Left lobe of liver (tissue), 2 donors: ENCODE results near the gene EMID1. TPM values are rescaled to one million over a fixed set of nuclear protein-coding genes. Genes with fewer than 3 reads are reported as not detected.

Experiments used
- ATAC-seq: fragments of 200-7000 bp; cut with Tn5 transposase; one replicate; pipeline ENCODE4 v1.9.1; 2020; ENCODE audit warnings: mild to moderate bottlenecking, moderate library complexity
- DNase-seq: peaks from one replicate; pipeline ENCODE4 v3.0.0-alpha.2; 2020; ENCODE audit warnings: low spot score
- total RNA-seq: library from RNA; stranded (reverse); gene quantifications from one replicate; pipeline ENCODE4 v1.2.1, GENCODE V29; 2021
- donor health status: DM: no; HTN: no; CAD: no; lungs with moderate emphysema.
- donor health status: DM: no; HTN: yes; CAD: no.

Gene EMID1
- total RNA-seq, 1 donor from 2014 or later, result 1.3 TPM

- ATAC-seq, result peak; percentile 66
- DNase-seq, result no peak
Measured at GRCh38 chr22:29275819-29276565, 70.3 kb downstream of the EMID1 start.

DNA sequence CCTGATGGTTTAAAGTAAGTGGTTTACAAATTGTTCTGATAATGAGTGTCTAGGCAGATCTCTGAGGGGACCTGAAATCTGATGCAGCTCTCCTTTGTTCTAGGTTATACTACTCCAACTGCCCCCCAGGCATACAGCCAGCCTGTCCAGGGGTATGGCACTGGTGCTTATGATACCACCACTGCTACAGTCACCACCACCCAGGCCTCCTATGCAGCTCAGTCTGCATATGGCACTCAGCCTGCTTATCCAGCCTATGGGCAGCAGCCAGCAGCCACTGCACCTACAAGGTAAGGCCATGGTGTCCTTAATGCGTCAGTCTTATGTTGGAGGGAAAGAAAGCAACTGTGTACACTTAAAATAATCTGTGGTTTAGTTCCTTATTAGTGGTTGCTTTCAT is 72.2 kb downstream of the EMID1 start:
- DNase-seq (peak; percentile 31), ATAC-seq (no peak)

GRCh38 chr22:29284196-29284595 is 78.5 kb downstream of the EMID1 start:
- DNase-seq (no peak), ATAC-seq (no peak)

DNA sequence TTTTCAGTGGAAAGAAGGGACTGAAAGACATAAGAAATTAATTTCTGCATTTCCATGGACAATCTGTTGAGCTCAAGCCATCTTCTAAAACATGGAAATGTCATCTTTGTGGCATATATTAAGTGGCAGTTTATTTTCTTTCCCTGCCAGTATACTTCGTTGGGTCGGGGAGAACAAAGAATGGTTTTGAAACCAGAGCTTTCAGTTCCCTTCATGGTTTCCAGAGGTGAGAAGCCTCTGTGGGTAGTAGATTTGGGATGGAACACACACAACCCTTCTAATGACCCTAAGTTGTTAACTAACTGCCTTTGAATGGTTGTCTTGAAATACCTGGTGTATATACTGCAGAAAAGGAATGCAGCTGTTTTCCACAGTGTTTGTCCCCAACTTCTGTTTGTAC is 83.1 kb downstream of the EMID1 start:
- DNase-seq (no peak), ATAC-seq (no peak)

DNA sequence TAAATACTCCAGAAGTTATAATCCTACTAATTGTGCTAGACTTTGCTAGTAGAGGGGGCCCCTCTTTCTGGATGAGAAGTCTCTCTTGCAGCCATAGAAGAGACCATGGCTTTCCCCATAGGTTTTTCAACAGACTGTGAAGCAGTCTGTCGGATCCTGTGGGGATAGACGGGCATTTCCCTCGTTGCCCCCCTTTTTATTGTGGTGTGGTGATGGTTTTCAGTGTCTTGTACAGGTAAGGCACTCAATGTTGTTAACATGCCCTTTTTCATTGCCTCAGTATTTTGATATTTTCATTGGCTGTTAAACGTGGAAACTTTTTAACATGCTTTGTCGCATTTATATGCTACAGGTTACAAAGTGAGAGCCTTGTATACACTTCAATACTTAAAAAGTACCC is 84.4 kb downstream of the EMID1 start:
- ATAC-seq, result no peak
- no peak for DNase-seq

DNA sequence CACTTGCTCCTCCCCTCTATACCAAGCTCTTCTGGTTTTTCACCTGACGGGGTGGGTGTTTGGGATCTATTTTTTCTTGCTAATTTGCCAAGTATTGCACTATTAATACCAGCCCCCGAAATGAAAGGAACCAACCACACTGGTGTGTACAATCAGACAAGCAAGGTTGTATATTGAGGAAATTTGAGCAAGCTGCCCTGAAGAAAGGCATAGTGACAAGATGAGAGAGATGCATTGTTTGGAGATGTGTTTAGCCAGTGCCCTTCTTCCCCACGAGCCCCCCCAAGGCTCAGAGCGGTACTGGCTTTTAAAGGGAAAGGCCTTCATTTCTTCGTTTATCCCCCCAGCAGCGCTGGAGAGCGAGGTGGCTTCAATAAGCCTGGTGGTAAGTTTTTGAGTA is 85.5 kb downstream of the EMID1 start:
- DNase-seq (no peak), ATAC-seq (no peak)

- ATAC-seq, result no peak
- no peak for DNase-seq
Measured at GRCh38 chr22:29292379-29292778, 86.7 kb downstream of the EMID1 start.

GRCh38 chr22:29298641-29299040 is 92.9 kb downstream of the EMID1 start:
- no peak for DNase-seq
- ATAC-seq, result no peak

- DNase-seq, result peak; percentile 45
Measured at GRCh38 chr22:29299136-29299900, 93.6 kb downstream of the EMID1 start.

GRCh38 chr22:29300467-29300806 is 94.7 kb downstream of the EMID1 start:
- no peak for ATAC-seq
- DNase-seq, result no peak

More at GRCh38 chr22:29299136-29299900, 93.6 kb downstream of the EMID1 start:
- no peak for ATAC-seq

GRCh38 chr22:29300807-29301601 is 95.3 kb downstream of the EMID1 start:
- no peak for ATAC-seq
- peak; percentile 33 for DNase-seq

- ATAC-seq, result no peak
- peak; percentile 42 for DNase-seq
Measured at GRCh38 chr22:29301716-29302401, 96.2 kb downstream of the EMID1 start.

GRCh38 chr22:29302402-29302680 is 96.6 kb downstream of the EMID1 start:
- peak; percentile 38 for ATAC-seq

GRCh38 chr22:29302681-29303465 is 97.2 kb downstream of the EMID1 start:
- ATAC-seq (peak; percentile 51), DNase-seq (peak; percentile 80)

More at GRCh38 chr22:29302402-29302680, 96.6 kb downstream of the EMID1 start:
- DNase-seq, result peak; percentile 64

DNA sequence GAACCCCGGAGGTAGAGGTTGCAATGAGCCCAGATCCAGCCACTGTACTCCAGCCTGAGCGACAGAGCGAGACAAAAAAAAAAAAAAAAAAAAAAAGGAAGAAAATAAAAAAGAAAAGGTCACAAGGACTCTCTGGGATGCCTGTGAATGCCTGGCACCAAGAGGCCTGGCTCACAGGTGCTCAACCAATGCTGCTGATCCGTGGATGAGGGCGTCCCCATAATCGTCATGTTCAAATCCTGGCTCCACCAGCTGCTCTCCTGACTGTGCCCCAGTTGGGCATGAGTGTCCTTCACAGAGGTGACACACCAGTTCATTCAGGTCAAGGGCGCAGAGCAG is 100.1 kb downstream of the EMID1 start:
- DNase-seq (no peak), ATAC-seq (no peak)

DNA sequence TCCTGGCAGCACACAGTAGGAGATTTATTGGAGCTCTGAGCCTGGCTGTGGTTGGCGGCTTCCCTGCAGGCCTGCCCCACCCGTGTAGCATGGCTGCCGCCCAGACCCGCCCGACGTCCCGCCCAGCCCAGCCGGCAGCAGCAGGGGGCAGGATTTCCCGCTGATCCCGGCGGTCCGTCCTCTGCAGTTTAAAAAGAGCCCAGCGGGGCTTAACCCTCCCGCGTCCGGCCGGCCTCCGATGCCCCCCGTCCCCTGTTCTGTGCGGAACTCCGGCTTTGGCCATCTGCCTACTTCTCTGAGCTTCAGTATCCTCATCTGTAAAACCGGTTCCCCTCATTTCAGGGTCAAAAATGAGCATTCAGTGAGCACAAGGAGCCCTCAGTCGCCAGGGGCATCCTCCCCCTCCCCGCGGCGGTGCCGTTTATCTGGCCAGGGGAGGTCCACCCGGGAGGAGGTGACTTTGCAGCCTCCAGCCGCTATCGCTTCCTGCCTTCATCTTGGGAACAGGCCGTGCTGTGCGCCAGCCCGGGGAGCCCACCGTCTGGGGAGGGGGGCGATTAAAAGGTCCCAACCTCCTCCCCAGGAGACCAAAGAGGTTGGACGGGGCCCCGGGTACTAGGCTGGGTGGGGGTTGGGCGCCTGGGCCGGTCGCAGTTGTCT is 100.6 kb downstream of the EMID1 start, which contains the start of gene GAS2L1:
Gene GAS2L1, plus strand, starts transcription at position 476 of the 660 bp plus-strand sequence. CDS start 1,456 bp downstream, outside the sequence.
- DNase-seq, result peak; percentile 88
- ATAC-seq, result peak; percentile 70

DNA sequence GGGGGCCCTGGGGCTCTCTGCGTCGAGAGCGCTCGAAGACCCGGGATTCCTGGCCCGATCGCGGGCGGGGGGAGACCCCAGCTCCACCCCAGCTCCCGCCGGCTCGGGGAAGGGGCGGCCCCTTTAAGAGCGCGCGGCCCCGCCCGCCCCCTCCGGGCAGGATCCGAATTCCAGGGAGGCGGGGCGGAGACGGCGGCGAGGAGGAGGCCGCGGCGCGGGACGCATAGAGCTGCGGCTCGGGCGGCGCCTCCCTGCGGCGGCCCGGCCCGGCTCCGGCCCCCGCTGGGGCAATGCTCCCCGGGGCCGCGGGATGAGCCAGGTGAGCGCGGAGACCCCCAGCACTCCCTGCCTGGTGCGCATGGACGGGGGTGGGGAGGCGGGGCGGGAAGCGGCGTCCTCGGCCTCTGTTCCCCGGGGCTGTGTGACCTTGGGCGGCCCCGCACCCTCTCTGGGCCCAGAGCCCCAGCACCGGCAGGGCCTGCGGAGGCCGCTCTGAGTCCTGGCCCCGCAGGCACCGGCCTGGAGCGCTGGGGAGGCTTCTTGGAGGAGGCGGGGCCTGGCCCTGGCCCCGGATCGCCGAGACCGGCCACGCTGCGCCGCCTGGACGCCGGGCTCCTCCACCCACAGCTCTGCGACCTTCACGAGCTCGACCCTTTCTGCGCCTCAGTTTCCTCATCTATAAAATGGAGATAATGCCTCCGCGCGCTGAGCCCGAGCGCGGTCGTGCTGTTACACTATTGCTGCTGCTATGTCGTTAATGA is 101.3 kb downstream of the EMID1 start:
- DNase-seq (peak; percentile 85), ATAC-seq (peak; percentile 76)

DNA sequence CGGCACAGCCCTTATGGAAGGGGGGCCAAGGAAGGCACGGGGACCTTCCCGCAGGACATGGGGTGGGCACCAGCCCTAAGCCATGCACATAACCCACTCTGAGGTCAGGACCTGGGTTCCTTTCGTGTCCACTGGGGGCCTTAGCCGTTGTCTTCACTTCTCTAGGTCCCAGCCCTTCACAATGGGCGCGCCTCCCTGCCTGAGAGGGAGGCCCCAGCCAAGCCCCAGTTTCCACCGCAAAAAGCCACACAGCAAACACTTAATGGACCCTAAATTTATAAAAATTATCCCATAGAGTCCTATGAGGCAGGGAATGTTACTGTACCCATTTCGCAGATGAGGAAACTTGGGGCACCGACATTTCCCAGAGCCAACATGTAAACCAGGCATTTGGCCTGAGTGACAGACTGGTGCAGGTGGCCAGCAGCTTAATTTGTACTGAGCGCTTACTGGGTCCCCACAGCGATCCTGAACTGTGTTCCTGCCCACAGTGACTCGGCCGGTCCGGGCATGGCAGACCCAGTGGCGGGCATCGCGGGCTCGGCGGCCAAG is 102.0 kb downstream of the EMID1 start:
- DNase-seq, result no peak
- no peak for ATAC-seq
